ELF-1 (cell line): Measurements from ENCODE around the gene M1AP.

Experiments used
- DNase-seq: peaks from one replicate; pipeline ENCODE4 v3.0.0-alpha.2; 2016; ENCODE audit warnings: low read depth, low spot score

M1AP gene

DNA sequence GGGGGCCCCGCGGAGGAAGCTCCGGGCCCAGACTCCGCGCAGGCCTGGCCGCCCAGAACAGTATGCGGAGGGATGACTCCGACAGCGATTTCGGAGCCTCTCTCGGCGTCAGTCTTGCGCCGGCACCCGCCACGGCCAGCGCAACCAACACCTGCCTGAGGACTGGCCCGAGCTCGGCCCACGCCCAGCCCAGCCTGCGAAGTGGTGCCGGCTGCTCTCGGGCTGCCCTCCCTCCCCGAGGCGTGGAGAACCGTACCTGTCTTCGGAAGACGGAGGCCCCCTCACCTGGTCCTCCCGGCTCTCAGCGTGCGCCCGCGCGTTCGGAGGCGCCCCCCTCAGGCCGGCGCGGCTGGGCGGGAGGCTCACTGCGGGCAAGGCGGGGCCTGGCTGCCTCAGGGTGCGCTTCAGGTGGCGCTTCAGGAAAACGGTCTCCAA is at the start of gene M1AP:
Gene M1AP, minus strand, starts transcription at position 322 of the 435 bp plus-strand sequence. CDS start 8,055 bp downstream, outside the sequence.
- peak; percentile 78 for DNase-seq

DNA sequence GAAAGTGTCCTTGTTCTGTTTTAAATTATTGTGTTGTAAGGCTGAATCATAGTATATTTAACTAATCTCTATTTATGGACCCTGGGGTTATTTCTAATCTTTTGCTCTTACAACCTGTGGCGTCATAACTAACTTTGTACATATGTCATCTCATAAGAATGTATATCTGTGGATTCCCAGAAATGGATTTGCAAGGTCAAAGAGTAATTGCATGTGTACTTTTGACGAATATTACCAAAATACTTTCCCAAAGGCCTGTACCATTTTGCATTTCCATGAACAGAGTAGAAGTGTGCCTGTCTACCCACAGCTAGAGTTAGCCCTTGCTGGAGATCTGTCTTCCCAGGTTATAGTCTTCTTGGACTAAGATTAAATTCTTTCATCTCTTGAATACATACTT is 48.7 kb upstream of the M1AP start:
- no peak for DNase-seq

- no peak for DNase-seq
Observed at GRCh38 chr2:74695663-74696062, 47.5 kb upstream of the M1AP start.

DNA sequence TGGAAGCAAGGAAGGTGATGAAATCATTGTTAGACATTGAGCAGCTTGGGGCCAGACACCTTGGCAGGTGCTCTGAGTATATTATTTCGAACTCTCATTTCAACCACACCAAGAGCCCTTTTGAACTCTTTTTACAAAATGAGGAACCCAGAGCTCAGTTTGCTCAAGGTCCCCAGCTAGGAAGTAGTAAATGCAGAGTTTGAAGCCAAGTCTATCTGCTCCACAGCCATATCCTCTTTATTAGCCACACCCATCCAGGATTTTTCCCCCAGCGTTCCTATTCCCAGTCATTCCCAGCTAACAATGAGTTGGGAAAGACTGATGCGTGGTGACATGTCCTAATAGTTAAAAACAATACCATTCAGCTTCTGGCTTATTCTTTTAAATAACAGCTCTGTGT is 46.2 kb upstream of the M1AP start:
- no peak for DNase-seq

GRCh38 chr2:74693668-74694067 is 45.5 kb upstream of the M1AP start:
- DNase-seq, result no peak

DNA sequence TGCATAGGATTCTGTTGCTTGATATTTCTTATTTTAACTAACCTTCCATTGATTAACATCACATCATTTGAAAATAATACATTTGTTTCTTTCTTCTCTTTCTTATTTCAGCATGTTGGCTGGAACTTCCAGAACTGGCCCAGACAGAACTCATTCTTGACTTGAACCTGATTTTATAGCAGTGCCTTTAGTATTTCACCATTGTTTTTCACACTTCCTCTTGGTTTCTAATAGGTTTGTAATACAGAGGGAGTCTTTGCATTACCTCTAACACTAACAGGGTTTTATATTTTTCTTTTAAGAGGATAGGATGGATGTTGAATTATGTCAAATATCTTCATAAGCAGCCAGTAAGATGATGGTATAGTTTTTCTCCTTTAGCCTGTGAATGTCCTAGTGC is 45.1 kb upstream of the M1AP start:
- no peak for DNase-seq

GRCh38 chr2:74691929-74692328 is 43.8 kb upstream of the M1AP start:
- DNase-seq, result no peak

GRCh38 chr2:74690571-74690970 is 42.4 kb upstream of the M1AP start:
- DNase-seq, result peak; percentile 42

DNA sequence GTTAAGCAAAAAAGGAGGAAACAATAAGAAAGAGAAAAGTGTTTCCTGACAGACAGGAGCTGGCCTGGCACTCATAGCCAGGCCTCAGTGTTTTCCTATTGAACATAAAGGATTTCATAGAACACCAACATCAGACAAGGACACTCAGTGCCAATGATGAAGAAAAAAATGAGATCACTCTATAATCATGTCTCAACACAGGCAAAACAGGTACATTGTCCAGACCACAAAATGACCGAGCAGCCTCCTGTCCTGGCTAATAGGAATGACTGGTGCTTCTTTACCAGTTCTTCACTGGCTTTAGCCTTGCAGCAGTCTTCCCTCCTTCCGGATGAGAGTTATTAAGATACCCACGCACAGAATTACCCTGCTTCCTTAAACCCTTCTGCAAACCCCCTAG is 41.5 kb upstream of the M1AP start:
- no peak for DNase-seq

- DNase-seq, result no peak
Observed at GRCh38 chr2:74688881-74689280, 40.8 kb upstream of the M1AP start.

DNA sequence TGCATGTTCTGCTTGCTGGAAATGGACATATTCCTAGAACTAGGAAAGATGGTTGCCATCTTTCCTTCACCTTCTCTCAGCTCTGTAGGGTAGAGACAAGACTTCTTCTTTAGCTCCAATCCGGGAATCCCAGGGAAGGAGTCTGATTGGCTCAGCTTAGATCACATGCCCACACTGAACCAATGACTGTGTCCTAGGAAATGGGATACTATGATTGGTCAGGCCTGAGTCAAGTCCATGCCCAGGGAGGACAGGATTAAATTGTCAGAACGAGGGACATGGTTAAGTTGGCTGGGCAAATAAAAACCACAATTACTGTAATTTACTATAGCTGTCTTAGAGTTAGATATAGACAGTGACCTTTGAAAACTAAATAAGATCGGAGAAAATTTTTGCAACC is 37.3 kb upstream of the M1AP start:
- no peak for DNase-seq

- no peak for DNase-seq
Observed at GRCh38 chr2:74682501-74682900, 34.4 kb upstream of the M1AP start.

- no peak for DNase-seq
Observed at GRCh38 chr2:74679615-74680014, 31.5 kb upstream of the M1AP start.

DNA sequence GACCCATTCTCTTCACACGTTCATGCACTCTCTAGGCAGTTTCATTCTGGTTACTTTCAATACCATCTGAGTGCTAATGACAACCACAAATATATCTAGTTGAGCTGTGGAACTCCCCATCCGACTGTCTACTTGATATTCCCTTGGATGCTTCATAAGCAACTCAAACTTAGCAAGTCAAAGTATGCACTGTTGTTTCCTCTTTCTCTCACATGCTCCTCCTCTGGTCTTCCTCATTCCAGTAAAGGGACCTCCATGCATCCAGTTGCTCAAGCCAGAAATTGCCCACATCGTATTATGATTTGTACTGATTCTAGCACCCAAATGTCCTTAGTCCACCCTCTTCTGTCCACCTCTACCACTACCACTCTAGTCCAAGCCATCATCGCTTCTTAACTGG is 28.2 kb upstream of the M1AP start:
- DNase-seq, result no peak

DNA sequence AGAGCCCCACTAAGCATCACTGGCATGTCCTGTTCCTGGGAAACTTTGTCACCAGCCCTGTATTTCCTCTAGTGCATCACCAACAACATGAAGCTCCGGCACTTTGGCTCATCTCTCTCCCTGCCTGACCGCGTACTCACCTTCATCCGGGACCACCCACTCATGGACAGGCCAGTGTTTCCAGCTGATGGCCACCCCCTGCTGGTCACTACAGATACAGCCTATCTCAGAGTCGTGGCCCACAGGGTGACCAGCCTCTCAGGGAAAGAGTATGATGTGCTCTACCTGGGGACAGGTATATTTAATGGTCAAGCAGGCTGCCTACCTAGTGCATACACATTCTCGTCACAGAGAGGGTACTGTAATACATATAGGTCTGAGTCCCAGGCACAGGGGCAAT is 27.0 kb upstream of the M1AP start:
- DNase-seq, result no peak

DNA sequence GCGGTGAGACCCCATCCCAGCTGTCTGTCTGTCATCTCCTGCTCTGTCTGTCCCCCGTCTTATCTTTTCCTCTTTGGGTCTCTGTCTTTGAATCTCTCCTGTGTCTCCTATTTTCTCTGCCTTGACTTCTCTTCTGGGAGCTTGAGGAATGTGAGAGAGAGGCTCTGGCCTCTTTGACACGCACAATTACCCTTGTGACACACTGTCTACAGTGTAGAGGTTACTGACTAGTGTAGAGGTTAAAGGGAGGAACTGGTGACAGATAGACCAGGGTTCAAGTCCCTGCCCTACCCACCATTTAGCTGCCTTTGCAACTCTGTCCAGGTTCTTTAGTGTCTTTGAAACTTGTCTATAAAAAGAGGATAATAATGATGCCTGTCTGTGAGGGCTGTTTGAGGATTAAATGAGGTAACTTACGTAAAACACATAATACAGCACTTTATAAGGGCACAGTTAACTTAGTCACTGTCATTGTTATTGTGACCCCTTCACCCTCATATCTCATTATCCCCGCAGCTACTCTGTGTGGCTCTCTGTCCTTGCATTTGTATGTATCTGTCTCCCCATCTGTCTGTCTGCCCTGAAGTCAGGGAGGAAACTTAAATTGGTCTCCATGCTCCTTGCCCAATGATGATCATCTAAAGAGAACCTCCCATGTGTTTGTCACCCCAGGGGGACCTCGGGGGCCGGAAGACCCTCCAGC is 25.8 kb upstream of the M1AP start:
- no peak for DNase-seq

DNA sequence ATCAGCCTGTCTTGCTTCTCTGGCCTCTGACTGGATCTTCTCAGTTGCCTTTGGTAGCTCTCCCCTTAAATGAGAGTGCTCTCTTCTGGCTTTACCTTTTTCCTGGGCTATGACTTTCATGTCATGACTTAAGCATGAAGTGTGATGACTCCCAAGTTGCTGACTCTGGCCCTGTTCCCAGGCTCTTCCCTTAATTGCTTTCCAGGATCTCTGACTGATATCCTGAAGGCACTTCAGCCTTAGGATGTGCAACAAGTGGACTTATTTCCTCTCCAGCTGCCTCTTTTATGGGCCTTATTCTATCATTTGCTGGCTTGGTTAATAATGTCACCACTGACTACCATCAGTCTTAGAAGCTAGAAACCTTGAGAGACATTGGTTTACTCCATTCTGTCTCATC is 23.3 kb upstream of the M1AP start:
- no peak for DNase-seq

- no peak for DNase-seq
Observed at GRCh38 chr2:74670263-74670662, 22.1 kb upstream of the M1AP start.

DNA sequence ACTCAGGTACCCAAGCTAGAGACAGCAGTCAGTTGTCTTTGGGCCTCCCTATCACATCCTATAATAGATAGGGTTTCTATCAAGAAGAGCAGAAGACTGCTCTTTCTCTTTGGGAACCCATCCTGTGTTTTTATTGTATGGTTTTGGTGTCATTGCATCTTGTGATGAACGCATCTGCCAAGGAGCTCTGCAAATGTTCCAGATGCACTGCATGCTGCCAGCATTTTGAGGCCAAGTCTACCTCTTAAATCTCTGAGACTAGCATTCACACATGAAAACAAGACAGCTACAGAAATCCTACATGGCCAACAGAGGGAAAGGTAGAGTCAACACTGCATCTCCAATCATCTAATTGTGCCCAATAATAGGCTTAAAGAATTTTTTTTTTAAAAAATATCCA is 20.0 kb upstream of the M1AP start:
- DNase-seq, result no peak

DNA sequence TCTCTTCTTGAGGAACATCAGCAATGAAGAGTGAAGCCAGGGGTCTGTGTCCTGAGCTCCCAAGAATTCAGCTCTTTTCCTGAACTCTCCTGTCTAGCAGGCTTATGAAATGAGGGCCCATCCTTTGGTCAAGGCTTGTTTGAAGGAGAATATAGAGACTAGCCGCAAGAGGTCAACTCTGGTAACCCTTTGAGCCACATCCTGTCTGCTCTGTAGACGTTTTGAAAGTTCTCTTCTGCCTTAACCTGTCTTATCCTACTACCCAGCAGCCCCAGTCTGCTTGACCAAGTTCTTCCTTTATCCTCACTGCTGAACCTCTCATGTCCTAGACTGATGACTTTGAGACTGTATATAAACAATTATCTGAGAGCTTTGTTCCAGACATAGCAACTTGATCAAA is 11.3 kb upstream of the M1AP start:
- no peak for DNase-seq

- no peak for DNase-seq
Observed at GRCh38 chr2:74658516-74658915, 10.4 kb upstream of the M1AP start.

GRCh38 chr2:74655579-74655978 is 7.4 kb upstream of the M1AP start:
- no peak for DNase-seq

DNA sequence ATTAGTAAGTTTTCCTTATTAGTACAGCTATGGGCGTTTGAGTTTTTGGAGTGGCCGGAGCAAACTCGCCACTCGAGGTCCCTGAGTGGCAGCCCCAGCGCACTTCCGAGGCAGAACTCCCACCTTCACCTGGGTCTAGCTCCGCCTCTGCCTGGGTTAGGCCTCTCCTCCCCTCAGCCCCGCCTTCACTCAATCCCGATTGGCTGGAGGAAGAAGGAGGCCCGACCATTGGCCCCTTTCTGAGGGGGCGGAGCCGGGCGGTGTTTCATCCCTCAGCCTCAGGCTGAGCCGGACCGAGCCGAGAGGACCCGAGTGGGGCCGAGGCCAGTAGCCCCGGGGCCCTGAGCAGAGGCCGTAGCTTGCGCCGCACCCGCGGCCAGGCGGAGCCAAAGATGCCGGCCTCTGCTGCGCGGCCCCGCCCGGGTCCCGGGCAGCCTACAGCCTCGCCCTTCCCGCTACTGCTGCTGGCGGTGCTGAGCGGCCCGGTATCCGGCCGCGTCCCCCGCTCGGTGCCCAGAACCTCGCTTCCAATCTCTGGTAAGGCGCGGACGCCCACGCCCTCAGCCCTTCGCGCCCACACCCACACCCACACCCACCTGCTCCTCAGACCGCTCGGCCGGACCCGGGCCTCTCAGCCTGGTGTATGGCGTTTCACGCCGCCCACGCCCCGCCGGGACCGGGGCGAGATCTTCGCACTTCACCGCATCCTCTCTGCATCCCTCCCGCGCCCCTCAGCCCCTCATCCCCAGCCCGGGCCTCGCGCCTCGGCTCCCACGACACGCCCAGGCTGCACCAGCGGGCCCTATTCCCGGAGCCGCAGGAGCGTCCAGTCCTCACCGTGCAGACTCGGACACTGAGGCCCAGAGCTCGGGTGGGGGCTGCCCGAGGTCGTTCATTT is 6.1 kb upstream of the M1AP start, which contains the start of gene SEMA4F:
Gene SEMA4F, plus strand, starts transcription at position 263 of the 898 bp plus-strand sequence. Its CDS starts 130 bp downstream, at position 393.
- DNase-seq, result peak; percentile 99
